NCI-H2196 (cell line): ENCODE results near the gene RUBCNL.
"Not testable (repeated sequence)": the region's sequence is repeated elsewhere in the genome, so short reads cannot be mapped to it uniquely, and the experiment has no call there.

ENCODE experiments used
- DNase-seq: peaks from one replicate; lab custom pipeline; 2025; ENCODE audit not compliant: unreplicated experiment; lab: John Stamatoyannopoulos, UW

Gene RUBCNL, protein sequence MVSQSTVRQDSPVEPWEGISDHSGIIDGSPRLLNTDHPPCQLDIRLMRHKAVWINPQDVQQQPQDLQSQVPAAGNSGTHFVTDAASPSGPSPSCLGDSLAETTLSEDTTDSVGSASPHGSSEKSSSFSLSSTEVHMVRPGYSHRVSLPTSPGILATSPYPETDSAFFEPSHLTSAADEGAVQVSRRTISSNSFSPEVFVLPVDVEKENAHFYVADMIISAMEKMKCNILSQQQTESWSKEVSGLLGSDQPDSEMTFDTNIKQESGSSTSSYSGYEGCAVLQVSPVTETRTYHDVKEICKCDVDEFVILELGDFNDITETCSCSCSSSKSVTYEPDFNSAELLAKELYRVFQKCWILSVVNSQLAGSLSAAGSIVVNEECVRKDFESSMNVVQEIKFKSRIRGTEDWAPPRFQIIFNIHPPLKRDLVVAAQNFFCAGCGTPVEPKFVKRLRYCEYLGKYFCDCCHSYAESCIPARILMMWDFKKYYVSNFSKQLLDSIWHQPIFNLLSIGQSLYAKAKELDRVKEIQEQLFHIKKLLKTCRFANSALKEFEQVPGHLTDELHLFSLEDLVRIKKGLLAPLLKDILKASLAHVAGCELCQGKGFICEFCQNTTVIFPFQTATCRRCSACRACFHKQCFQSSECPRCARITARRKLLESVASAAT

DNA sequence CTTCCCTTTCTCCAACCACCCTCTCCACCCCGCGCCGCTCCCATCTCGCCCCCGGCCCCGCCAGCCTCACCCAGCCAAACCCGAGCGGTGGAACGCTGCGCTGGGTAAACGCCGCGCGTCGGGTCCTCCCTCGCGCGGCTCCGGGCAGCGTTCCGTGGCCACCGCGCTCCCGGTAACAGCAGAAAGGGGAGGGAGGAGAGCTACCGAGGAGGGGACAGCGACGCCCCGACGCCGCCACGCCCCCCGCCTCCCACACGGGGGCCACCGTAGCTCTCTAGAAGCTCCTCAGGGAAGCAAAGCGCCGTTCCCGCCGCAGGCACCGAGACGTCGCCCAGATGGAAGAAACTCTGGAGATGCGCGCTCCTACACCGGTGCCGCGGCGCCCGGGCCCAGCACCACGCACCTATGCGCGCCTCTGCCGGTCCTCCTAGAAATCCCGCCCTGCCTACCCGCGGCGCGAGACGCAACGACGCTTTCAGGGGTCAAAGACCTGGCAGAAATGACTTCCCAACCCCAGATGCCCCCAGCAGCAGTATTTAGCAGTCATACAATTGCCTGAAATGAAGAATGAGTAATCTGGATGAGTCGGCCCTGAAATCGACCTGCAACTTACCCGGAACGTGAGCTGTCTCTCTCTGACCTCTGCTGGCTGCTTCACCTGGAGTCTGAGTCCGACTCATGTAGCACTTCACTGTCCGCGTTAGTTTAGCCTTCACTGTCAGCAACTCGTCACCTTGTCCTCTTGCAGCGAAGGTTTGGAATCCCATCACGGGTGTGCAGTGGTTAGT is at the start of gene RUBCNL:
RUBCNL (minus strand) TSS at position 189 of the 788 bp plus-strand sequence. CDS start 14,777 bp downstream, outside the sequence.
- DNase-seq = peak; percentile 4

- DNase-seq = not testable (repeated sequence)
Observed at GRCh38 chr13:46429558-46429957, 42.5 kb upstream of the RUBCNL start.

GRCh38 chr13:46405457-46405856 is 18.4 kb upstream of the RUBCNL start:
- no peak for DNase-seq

GRCh38 chr13:46404733-46405100 is 17.7 kb upstream of the RUBCNL start:
- no peak for DNase-seq

GRCh38 chr13:46403851-46404732 is 17.0 kb upstream of the RUBCNL start:
- no peak for DNase-seq

- DNase-seq = no peak
Observed at GRCh38 chr13:46402178-46402577, 15.1 kb upstream of the RUBCNL start.

GRCh38 chr13:46401432-46401831 is 14.4 kb upstream of the RUBCNL start:
- DNase-seq = no peak

GRCh38 chr13:46396341-46396740 is 9.3 kb upstream of the RUBCNL start:
- DNase-seq = no peak

DNA sequence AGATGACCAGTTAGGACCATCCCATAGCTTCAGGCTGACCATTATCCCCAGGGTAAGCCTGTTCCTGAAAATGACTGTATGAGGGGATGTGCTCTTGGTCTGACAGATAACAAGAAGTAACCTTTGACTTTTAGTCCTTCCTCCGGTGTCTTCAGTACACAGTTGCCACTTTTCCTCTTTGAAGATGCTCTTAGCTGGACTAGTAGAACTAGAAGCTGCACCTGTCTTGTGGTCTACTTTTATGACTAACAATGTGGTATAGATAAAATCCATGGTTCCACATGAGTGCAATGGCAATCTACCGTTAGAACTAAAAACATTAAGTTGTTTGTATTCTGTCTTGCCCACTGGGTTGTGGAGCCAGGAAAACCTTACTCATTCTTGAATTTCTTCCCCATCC is 5.9 kb upstream of the RUBCNL start:
- DNase-seq = no peak

DNA sequence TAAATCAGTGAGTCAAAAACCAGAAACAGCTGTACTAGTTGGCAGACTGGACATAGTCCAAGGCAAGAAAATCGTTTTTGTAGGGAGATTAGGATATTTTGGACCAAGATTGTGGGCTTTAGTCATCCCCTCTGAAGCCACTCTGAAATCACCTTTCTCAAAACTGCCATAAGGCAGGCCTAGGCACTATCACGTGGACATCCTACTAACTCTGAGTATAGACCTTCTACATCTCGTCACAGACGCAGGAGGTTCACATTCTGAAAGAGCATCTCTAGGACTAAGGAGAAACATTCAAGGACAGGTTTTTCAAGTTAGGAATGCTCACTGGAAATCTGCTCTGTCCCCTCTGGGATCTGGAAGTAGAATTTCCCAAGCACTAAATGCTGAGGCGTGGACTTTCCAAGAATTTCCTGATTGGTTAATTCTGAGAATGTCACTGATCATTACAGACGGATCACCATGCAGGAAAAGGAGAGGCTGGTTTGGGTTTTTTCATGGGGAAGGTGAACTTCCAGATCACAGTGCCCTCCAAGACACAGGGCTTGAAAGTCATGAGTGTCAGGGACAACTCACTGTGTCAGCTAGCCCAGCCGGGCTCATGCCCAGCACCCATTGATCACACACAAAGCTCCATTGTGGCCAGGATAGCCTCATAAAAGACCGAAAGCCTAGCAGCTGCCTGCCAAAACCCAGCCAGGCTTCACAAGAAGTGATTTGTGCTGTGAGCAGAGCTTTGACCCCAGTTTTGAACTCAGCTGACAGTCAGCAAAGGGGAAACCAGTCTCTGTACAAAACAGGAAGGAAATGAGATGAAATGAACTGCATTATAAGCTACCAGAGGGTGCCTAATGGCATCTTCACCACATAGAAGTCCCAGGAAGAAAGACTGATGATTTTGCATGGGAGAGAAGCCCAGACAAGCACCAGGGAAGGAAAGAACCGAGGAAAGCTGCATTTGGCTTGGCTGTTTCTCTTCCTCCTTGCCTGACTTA is 2.7 kb upstream of the RUBCNL start:
- no peak for DNase-seq

DNA sequence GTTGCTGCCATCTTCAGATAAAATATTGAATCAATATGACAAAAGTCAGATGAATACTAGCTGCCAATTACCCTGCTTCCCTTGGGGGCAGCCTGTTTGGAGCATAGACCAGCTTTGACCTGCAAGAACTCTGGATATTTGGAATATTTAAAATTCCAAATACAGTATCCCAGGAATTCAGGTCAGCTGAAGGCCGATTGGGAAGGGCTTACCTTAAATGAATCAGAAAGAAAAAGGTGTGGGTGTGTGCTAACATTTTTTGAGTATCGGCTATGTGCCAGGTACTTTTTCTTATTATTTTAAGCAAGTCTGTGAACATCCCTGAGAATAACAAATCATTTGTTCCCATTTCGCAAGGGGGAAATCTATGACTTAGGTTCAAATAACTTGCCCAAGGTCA is 1.8 kb upstream of the RUBCNL start:
- DNase-seq = no peak

DNA sequence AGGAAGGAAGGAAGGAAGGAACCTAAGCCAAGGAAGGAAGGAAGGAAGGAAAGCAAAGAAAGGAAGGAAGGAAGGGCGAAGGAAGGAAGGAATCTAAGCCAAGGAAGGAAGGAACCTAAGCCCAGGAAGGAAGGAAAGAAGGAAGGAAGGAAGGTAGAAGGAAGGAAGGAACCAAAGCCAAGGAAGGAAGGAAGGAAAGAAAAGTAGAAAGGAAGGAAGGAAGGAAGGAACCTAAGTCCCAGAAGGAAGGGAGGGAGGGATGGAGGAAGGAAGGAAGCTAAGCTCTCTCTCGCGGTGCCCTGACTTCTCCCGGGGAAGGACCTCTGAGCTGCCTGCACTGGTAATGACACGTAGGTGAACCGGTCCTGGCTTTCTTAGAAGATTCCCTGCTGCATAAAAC is 1.3 kb upstream of the RUBCNL start:
- no peak for DNase-seq

DNA sequence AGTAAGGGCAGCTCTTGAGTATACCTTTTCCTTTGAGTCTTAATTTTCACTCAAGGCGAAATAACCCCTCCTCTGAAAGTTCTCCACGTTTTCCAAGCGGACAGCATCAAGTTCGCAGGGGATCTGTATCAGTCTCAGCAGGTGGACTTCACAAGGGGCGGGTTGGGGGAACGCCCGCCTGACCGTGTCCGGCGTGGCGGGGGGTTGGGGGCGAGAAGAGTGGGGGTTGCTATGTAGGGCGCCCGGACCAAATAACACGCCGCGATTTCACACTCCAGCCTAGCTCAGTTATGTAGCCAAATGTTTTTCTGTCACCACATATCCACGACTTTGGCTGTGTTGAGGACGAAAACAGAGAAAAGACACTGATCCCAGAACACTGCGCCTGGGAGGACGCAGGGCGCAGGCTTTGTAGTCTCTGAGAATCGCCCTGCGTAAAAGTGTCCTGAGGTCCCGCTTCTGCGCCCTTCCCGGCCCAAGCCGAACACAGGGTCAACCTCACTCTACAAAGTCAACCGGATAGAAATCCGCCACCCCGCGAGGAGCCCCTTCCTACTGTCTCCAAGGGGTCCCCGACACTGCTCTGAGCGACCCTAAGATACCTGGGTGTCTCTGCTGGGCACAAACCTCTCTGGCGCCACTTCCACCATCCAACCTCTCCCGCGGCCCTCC is 524 bp downstream of the RUBCNL start:
- no peak for DNase-seq

DNA sequence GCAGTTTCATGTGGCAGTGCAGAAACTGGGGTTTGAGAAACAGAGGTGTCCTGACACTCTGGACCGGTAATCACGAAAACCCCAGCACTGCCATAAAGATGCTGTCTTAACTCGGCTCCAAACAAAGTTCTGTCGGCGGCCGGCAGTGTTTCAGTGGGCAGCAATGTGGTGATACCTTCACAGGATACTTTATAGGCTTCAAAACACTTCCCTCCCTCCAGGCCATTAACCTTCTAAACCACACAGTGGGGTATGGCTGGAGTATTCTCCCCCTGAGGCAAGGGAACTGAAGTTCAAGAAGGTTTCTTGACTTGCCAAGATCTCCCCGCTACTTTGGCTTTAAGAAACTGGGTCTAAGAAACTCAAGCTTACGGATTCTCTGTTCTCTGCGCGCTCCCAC is 1.1 kb downstream of the RUBCNL start:
- no peak for DNase-seq

GRCh38 chr13:46383383-46383782 is 3.7 kb downstream of the RUBCNL start:
- DNase-seq = peak; percentile 3

DNA sequence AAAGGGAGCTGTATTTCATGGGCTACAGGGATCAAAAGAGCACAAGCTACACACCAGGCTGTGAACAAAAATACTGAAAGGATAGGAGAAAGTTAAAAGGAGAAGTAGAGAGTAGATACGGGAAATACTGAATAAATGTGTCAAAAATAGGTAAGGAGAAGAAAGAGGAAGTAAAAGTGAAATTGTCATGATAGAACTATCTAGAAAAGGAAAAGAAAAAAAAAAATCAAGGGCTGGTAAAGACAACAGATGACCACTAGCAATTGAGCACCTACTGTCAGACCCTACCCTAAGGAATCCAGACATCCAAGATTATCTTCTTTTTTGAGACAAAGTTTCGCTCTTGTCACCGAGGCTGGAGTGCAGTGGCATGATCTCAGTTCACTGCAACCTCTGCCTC is 4.8 kb downstream of the RUBCNL start:
- no peak for DNase-seq

GRCh38 chr13:46380242-46380641 is 6.8 kb downstream of the RUBCNL start:
- DNase-seq = no peak

GRCh38 chr13:46379611-46380010 is 7.4 kb downstream of the RUBCNL start:
- DNase-seq = no peak

GRCh38 chr13:46378411-46378810 is 8.6 kb downstream of the RUBCNL start:
- no peak for DNase-seq
